Renal cortical epithelial cell (primary cell): ENCODE measurements around the gene ATP5PD. TPM values are rescaled to one million over a fixed set of nuclear protein-coding genes. Genes with fewer than 3 reads are reported as not detected.
"Not testable (repeated sequence)": the region's sequence is repeated elsewhere in the genome, so short reads cannot be mapped to it uniquely, and the experiment has no call there.

Experiments used
- DNase-seq: peaks from one replicate; pipeline ENCODE4 v3.0.0-alpha.2; 2011; ENCODE audit warnings: low read depth
- total RNA-seq: library from RNA; depleted of rRNA; stranded (reverse); fragments of >200 nt; gene quantifications from 2 replicates; pipeline ENCODE4 v1.2.3, GENCODE V29; 2014

Gene ATP5PD
- total RNA-seq, 1 donor from 2014 or later, result 266 TPM

DNA sequence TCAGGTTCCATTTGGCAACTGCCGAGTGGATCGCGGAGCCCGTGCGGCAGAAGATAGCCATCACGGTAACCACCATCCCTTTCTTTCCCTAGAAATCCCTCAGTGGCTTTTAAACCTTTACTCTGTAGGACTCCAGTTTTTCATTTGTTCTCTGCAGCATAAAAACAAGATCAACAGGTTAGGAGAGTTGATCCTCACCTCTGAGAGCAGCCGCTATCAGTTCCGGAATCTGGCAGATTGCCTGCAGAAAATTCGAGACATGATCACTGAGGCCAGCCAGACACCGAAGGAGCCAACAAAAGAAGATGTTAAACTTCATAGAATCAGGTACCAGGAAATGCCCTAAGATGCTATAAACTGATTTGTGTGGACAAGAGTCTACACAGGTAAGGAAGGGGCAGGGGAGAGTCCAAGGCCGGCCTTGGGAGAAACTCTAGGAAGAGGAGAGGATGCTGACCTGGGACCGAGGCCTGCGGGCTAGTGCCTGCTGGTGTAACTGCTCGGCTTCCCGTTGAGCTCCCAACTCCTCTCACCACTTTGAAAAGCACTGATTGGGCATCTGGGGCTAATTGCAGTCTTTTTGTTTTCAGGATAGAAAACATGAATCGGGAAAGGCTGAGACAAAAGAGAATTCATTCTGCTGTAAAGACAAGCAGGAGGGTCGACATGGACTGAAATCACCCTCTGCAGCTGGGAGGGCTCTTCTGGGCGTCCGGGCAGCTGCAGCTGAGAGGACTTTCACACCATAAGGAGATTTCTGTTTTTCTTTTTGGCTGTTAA, 26.2 kb downstream of the ATP5PD start:
- no peak for DNase-seq

DNA sequence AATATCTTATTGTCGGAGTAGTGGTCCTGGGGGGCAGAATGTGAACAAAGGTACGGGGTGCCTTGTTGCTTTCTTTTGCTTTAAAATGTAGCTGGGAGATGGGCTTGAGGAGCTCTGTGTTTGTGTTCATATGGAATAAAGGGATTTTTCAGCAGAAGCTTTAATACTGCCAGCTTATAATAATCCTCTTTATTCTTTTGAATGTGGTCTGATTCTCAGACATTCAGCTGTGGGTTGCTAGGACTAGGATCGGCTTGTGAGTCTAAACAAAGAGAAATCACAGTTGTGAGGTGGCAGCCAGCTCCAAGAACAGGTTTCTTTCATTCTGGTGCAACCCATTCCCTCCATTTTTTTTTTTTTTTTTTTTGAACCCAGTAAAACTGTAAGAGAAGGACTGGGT, 27.1 kb downstream of the ATP5PD start:
- no peak for DNase-seq

DNA sequence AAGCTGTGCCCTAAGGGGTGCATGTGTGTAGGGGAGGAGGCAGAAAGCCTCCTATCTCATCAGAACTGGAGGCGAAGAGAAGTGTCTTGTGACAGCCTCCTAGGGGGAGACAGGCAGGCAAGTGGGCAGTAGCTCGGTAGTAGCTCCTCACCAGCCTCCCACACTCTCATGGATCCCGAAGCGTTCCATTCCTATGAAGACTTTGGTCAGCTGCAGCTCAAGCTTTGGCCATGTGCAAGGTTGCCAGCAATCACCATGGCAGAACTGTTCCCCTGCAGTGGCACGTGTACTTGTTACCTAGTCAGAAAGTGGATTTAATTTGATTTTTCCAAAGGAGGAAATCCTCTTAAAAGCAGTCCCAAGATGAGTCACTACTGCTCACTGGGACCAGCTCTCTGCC, 27.6 kb downstream of the ATP5PD start:
- DNase-seq, result no peak

DNA sequence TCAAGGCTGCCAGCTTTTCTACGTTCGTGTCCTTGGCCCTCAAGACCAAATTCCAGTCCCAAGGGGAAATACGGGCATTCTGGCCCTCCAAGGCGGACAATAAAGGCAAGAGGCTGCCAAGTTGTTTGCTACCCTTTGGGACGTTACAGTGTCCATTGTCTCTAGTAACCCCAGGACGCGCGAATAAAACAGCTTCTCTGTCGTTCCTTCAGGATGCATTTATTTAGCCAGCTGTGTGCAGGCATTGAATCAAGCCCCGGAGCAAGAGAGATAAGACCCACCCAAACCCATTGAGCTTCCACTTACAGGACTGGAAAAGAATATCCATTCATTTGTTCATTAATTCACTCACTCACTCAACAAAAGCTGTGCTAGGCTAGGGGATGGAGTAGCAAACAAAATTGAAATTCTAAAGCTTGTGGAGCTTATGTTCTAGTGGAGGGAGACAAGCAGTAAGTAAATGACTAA, 33.6 kb downstream of the ATP5PD start:
- no peak for DNase-seq

DNA sequence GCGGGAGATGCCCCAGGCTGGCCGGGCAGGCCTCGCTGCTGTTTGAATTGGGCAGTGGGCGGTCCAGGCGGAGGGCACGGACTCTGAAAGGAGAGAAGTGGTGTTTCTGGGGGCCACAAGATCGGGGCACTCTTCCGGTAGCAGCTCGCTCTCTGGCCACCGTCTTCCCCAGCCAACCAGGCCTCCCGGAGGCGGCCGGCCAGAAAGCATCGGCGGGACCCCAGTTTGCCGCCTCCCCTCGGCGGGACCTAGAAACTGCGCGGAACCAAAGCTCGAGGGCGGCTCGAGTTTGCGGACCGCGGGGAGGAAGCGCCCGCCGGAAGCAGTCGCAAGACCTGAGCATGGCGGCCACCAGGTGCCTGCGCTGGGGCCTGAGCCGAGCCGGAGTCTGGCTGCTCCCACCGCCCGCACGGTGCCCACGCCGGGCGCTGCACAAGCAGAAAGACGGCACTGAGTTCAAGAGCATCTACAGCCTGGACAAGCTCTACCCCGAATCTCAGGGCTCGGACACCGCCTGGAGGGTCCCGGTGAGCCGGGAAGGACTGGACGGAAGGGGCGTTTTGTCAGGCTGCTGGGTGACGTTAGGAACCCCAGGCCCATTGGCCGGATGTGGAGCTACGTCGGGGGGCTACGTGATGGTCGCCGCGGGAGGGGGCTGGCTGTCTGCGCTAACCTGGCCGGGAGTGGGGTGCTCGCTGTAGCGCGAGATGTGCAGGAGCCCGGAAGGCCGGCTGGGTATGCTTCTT, 34.2 kb downstream of the ATP5PD start, which contains the start of gene MRPL58:
Gene MRPL58 (plus strand): TSS at position 325 of the 746 bp plus-strand sequence. CDS start 17 bp downstream, at position 342.
- DNase-seq, result peak; percentile 54

DNA sequence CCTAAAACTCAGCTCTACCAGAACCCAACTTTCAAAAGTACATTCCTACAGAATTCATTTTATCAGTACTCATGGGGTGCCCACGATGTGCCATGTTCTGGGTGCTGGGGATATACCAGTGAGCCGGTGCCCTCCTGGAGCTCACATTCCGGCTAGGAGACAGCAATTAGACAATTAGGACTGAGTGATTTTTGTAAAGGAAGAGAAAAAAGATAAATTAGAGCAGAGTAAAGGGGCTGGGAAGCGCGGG, 34.7 kb downstream of the ATP5PD start:
- DNase-seq, result no peak

DNA sequence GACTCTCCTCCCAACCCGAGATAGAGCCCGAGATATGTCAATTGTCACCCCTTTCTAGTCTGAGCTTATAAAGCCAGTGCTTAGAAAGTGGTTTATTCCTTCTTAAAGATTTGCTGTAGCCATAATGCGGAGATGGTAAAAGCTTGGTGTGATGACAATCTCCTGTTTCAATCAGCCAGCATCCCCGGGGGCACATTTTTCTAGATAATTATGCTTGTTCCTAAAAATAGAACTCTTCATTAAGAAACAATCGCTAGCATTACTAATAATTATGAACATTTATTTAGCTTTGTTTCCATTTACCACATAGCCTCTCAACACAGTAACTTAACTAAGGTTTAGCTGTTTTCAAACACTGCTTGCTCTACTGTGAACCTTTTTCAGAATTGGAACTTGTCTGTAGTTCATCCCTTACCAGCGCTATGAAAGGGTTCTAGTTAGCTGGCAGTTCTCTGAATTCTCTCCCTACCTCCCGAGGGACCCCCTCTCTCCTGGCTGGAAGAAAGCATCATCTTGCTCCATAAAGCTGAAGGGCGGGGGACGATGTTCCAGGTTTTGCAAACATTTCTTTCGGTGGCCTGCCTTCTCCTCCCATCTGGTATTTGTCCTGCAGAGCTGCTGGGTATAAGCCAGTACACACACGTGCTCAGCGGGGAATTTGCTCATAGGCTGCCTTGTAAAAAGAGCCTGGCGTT, 35.2 kb downstream of the ATP5PD start:
- no peak for DNase-seq

DNA sequence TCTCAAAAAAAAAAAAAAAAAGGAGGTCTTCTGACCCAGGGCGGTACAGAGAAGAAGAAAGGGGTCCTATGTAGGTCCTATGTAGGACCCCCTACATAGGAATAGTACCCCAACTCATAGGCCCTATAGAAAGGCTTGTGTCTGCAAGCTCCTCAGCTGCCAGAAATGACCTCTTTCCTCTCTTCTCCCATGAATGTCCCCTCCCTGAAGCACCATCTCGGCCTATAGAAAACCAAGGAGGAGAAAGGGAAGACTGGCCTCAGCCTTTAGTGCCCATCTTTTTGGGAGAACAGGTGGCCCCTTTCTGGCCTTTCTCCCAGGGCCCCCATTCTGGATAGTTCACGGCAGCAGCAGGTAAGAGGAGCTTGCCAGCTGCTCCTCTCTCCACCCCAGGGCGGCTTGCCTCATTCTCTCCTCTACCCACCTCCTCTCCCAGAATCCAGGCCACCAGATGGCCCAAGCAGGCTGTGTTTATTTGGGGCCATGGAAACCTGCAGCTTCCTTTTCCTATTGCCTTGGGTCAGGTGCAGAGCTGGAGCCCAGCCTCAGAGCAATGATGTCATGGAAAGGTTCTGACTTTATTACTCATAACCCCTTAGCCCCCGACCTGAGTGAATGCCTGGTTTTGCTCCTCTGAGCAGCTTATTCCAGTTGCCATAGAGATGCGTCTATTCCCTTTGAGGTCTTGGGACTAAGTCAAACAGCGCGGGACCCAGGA, 35.9 kb downstream of the ATP5PD start:
- peak; percentile 74 for DNase-seq

DNA sequence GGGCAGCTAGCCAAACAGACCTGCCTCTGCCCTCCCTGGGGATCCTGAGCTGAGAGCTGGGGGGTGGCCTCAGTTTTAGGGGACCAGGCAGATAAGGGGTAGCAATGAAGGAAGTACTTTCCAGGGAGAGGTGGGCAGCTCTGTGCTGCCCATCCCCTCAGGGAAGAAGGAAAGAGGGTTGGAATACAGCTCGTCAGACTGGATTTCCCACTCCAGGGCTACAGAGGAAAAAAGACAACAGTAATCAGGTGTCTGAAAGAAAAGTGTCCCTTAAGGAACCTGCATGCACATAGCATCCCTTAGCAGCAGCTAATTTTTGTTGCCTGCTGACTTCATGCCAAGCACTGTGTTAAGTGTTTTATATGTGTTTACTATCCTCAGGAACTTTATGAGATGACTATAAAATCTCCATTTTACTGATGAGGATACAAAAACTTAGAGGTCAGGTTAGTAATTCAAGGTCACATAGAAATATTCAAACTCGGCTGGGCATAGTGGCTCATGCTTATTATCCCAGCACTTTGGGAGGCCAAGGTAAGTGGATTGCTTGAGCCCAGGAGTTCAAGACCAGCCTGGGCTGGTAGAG, 37.5 kb downstream of the ATP5PD start:
- no peak for DNase-seq

DNA sequence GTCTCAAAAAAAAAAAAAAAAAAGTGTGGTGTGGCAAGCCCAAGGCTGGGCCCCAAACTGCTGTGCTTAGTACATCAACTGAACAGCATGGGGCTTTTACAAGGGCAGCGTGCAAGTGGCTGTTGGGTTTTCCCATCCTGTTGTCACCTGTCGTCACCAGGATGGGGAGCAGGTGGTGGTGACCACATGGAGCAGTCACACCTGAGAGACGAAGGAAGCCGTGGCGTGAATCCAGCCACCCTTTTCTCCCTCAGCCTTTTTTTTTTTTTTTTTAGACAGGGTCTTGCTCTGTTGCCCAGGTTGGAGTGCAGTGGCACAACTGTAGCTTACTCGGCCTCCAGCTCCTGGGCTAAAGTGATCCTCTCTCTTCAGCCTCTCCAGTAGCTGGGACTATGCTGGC, 38.4 kb downstream of the ATP5PD start:
- DNase-seq, result no peak

DNA sequence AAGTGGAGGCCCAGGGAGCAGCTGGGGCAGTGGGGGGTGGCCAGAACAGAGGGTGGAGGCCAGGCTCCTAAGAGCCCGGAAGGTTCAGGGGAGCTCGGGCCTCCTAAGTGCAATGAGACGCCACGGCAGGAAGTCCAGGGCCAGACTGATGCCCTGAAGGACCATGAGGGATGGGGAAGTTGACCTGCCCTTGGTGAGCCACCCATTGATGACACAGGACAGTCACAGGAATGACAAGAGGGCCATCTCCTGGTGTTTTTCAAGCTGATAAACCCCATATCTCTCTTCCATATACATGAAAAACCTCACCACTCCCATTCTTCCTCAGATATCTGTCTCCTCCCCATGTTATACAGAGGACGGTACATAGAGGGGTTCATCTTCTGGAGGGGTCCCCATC, 40.1 kb downstream of the ATP5PD start:
- no peak for DNase-seq

DNA sequence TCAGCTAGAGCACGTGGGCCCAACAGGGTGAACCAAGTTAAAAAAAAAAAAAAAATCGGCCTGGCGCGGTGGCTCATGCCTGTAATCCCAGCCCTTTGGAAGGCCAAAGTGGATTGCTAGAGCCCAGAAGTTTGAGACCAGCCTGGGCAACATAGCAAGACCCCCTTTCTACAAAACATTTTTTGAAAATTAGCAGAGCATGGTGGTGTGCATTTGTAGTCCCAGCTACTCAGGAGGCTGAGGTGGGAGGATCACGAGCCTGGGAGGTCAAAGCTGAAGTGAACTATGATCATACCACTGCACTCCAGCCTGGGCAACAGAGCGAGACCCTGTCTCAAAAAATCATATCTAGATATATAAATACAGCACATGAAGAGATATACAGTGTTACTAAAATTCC, 40.7 kb downstream of the ATP5PD start:
- not testable (repeated sequence) for DNase-seq

DNA sequence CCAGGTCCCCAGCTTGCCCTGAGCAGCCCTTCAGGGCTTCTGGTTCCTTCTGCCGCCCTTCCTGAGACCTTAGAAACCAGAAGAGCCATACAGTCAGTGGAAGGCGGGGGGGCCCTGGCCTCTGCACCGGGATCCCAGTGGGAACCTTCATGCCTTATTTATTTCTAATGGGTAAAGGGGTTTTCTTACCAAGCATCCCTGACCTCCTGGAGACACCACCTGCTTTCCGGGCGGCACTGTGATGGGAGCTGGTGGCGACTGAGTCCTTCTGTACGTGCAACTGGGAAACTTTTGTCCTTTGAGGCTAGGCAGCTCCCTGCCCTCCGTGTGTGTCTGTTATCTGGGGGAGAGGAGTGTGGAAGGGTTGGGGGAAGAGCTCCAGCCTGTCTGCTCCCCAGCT, 41.5 kb downstream of the ATP5PD start:
- DNase-seq, result no peak

DNA sequence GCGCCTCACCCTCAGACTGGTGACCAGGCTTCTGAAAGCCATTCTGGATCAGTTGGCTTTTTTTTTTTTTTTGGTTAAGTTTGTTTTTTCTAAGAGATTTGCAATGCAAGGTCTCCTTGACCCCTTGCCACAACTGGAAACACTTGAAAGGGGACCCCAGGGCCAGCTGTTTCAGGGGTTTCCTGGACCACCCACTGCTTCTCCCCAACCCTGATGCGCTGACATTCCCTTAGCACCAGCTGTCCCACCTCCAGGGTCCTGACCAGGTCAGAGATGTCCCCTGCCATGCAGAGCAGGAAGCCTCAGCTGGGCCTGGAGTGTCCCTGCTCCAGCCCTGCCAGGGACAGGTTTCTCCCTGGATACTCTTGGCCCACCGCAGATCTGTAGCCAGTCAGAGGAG, 42.4 kb downstream of the ATP5PD start:
- no peak for DNase-seq

DNA sequence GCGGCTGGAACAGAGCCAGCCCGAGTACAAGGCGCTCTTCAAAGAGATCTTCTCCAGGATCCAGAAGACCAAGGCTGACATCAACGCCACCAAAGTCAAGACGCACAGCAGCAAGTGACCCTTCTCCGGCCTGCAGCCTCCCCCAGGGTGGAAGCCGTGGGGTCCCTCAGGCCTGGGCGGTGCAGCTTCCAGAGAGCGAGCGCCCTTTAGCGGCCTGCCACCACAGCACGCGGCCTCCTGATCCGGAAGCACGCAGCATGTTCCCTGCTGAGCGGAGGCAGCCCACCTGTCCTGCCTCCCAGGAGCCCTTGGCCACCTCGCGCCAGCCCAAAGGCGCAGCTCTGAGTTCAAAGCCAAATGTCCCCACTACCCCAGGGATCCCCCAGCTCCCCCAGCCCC, 42.8 kb downstream of the ATP5PD start:
- no peak for DNase-seq

DNA sequence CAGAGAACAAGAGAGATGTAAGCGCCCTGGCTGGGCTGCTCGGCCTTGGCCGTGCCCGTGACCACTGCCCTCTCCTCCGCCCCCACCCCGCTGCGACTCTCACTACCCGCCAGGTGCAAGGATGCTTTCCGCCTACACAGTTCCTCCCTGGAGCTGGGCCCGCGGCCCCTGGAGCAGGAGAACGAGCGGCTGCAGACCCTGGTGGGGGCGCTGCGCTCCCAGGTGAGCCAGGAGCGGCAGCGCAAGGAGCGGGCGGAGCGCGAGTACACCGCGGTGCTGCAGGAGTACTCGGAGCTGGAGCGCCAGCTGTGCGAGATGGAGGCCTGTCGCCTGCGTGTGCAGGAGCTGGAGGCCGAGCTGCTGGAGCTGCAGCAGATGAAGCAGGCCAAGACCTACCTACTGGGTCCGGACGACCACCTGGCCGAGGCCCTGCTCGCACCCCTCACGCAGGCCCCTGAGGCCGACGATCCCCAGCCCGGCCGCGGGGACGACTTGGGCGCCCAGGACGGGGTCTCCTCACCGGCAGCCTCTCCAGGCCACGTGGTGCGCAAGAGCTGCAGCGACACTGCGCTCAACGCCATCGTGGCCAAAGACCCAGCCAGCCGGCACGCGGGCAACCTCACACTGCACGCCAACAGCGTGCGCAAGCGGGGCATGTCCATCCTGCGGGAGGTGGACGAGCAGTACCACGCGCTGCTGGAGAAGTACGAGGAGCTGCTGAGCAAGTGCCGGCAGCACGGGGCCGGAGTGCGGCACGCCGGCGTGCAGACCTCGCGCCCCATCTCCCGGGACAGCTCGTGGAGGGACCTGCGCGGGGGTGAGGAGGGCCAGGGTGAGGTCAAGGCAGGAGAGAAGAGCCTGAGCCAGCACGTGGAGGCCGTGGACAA, 43.5 kb downstream of the ATP5PD start:
- no peak for DNase-seq

DNA sequence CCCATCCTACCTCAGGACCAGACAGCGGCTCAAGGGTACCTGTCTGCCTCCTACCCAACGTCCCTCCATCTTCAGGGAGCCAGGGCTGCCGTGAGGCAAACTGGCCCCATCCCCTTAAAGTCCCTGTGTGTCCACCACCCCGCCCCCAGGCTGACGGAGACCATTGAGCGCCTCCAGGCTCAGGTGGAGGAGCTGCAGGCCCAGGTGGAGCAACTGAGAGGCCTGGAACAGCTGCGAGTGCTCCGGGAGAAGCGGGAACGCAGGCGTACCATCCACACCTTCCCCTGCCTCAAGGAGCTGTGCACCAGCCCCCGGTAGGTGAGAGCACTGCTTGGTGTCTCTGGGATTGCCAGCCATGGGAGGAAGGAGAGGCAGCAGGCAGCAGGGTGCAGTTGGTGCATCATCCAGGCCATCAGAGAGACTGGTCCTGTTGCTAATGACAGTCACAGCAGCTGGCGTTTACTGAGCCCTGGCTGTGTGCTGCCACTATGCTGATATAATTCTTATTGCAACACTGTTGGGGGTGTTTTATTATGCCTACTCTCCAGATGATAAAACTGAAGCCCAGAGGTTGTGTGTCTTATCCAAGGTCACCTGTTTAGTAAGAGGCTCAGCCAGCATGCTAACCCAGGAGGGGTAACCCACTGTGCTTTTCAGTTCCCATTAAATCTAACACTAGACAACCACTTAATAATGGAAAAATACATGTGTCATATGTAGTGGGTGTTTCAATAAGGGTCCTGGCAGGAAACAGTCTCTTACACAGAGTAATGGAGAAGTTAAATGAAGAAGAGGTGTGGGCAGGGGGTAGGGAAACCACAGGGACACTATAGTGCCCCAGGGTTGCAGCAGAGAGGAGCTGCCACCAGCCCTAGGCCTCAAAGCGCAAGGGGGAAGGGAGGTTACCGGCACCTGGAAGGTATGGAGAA, 44.6 kb downstream of the ATP5PD start:
- DNase-seq, result no peak

DNA sequence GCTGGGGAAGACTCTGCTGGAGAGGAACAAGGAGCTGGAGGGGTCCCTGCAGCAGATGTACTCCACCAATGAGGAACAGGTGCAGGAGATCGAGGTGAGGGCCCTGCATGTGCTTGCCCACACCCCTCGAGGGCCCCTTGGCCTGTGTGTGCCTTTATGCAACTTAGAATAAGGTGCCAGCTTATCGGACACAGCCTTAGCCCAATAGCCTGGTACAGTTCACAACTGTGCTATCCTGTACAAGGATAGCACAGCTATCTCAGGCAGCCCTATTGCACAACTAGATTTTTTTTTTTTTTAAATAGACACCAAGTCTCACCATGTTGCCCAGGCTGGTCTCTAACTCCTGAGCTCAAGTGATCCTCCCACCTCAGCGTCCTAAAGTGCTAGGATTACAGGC, 47.2 kb downstream of the ATP5PD start:
- DNase-seq, result no peak

DNA sequence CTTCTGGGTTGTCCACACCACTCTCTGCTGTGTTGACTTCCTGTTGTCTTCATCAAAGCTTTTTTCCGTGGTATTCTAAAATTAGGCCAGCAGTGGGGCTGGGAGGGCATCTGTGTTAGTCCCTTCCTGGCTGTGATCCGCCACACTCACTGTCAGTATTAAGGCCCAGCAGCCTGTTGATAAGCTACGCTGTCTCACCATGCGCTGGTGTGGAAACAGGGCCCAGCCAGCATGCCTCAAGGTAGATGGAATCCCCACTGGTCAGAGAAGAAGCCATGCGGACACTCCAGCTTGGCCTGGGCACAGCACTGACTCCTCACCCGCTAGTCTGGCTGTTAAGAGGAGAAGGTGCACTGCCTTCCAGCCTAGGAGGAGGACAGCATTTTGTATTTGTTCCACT, 48.0 kb downstream of the ATP5PD start:
- no peak for DNase-seq

DNA sequence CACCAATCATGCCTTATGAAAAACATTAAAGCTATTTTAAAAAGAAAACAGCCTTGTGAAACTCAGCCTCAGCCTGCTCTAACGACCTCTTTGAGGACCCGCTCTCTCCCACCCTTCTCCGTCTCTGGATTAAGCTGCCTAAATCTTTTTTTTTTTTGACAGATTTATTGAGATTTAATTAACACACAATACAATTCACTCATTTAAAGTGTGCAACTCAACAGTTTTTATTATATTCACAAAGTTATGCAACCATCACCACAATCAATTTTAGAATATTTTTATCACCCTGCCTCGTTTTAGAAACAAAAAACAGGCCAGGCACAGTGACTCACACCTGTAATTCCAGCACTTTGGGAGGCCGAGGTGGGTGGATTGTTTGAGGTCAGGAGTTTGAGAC, 50.9 kb downstream of the ATP5PD start:
- DNase-seq, result no peak
